Left lung (tissue), 10 donors: ENCODE measurements around the gene ENTR1. TPM values are rescaled to one million over a fixed set of nuclear protein-coding genes. Genes with fewer than 3 reads are reported as not detected.

Experiments
- ATAC-seq: fragments of 200-7000 bp; cut with Tn5 transposase; one replicate; pipeline ENCODE4 v1.9.1; 2020; ENCODE audit warnings: moderate library complexity
- DNase-seq, 4 donors: peaks; one replicate each; pipeline ENCODE4 v3.0.0-alpha.2; 2013 to 2020
- H3K27ac ChIP-seq, 2 donors: fragments of 200-600 bp; sonication (generic) in 1 of 2; one replicate each; pipeline versions ENCODE4 v1.5.0 to v1.8.0; 2020 to 2021
- H3K27me3 ChIP-seq, 2 donors: fragments of 200-600 bp; sonication (generic) in 1 of 2; one replicate each; pipeline versions ENCODE4 v1.5.0 to v1.8.0; 2020 to 2021
- H3K36me3 ChIP-seq, 2 donors: fragments of 200-600 bp; sonication (generic) in 1 of 2; one replicate each; pipeline versions ENCODE4 v1.5.0 to v1.8.0; 2020 to 2021
- H3K4me1 ChIP-seq, 2 donors: fragments of 200-600 bp; one replicate each; pipeline ENCODE4 v1.8.0; 2021
- H3K4me3 ChIP-seq, 2 donors: fragments of 200-600 bp; sonication (generic) in 1 of 2; one replicate each; pipeline versions ENCODE4 v1.5.0 to v1.8.0; 2020 to 2021; ENCODE audit warnings: mild to moderate bottlenecking in 1 of 2
- H3K9me3 ChIP-seq, 2 donors: fragments of 200-600 bp; sonication (generic) in 1 of 2; one replicate each; pipeline versions ENCODE4 v1.5.0 to v1.8.0; 2020 to 2021
- CTCF ChIP-seq, 2 donors: fragments of 200-600 bp; sonication (generic) in 1 of 2; IDR thresholded peaks; one replicate each; pipeline versions ENCODE4 v1.5.0 to v1.8.0; 2021; ENCODE audit warnings: antibody characterized with exemption in 2 of 2
- intact Hi-C, 2 donors: fragments of 100-400 bp; cut with DNase I; formaldehyde crosslinking; loops; one replicate each; pipeline versions ENCODE4 v1.11.2 to v1.14.2; 2022
- polyA plus RNA-seq, 6 donors: library from polyadenylated mRNA; unstranded; fragments of 120-200 nt; gene quantifications; one replicate each; pipeline ENCODE4 v1.2.1, GENCODE V29; 2013; ENCODE audit not compliant: insufficient read length in 6 of 6
- total RNA-seq, 2 donors: library from RNA; stranded (reverse); fragmentation: NEBNext Ultra II Directional; extraction: Animal tissue kit (Norgen Biotek cat#: 25700); gene quantifications; one replicate each; pipeline ENCODE4 v1.2.1, GENCODE V29; 2021
- donor health status: DM: no; HTN: yes; CAD: no.
- donor health status: DM: no; HTN: no; CAD: no.

ENTR1 gene
- total and polyA plus RNA-seq, 8 donors, result 37.8 to 64.5 (median 51.8) TPM

DNA sequence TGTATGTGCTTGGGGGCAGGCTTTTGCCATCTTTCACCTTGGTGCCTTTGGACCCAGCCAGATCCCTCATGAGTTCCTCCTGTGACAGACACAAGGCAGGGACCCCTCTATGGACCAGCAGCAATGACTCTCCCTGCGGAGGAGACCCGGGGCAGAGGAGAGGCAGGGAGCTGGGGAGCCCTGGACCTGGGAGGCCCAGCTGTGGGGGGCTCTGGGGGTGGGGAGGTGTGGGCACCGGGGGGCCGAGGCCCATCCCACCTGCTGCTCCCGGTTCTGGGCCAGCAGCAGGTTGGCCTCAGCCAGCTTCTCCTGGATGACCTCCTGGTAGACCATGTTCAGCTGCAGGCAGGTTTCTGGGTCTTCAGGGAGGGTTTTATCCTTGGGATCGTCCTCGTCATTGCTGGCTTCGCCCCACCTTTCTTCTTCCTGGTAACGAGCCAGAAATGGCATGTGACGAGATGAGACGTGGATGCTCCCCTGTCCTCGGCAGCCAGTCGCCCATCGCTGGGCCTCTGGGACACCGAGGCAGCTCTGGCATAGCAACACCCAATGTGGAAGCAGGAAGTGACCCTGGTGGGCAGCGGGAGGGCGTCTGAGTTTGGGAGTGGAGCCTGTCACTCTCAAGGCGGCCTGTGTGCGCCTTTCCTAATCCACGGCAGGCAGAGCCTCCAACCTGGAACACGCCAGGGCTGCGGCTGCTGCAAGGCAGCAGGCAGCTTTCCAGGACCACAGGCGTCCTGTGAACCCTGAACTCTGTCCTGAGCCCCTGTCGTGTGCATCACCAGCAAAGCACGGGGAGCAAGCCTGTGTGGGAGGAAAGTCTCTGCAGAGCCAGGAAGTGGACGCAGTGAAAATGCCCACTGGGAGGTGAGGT, 14.8 kb downstream of the ENTR1 start:
- TF ChIP-seq CTCF (IDR thresholded peaks at IDR 0.05), result no peak
- no peak for DNase-seq
- ATAC-seq, result no peak
- no peak overlapping the region for H3K27ac ChIP-seq
- H3K4me3 ChIP-seq, result no peak overlapping the region
- intact Hi-C loops, result no loop called here
- no peaks in the 10 kb centered on the region for H3K9me3 ChIP-seq
- H3K27me3 ChIP-seq, result no peaks in the 10 kb centered on the region
- peaks cover 15 to 23% of the 10 kb centered on the region in 2 donors for H3K4me1 ChIP-seq
- H3K36me3 ChIP-seq, result peaks cover 0 to 75% of the 10 kb centered on the region in 2 donors

- Histone ChIP-seq H3K4me3 (no peak overlapping the region), H3K9me3 (no peaks in the 10 kb centered on the region), H3K36me3 (peaks cover 0 to 79% of the 10 kb centered on the region in 2 donors), H3K27me3 (no peaks in the 10 kb centered on the region), H3K4me1 (peaks cover 11 to 18% of the 10 kb centered on the region in 2 donors), H3K27ac (no peak overlapping the region)
- DNase-seq (no peak), ATAC-seq (no peak)
- no peak for TF ChIP-seq CTCF (IDR thresholded peaks at IDR 0.05)
- intact Hi-C loops, result no loop called here
Measured at GRCh38 chr9:136395020-136395340, 15.4 kb downstream of the ENTR1 start.

GRCh38 chr9:136394312-136395019, 15.9 kb downstream of the ENTR1 start:
- no peak for TF ChIP-seq CTCF (IDR thresholded peaks at IDR 0.05)
- H3K4me3 ChIP-seq, result no peak overlapping the region
- DNase-seq (no peak), ATAC-seq (no peak)
- H3K27me3 ChIP-seq, result no peaks in the 10 kb centered on the region
- H3K4me1 ChIP-seq, result peaks cover 9 to 17% of the 10 kb centered on the region in 2 donors
- no peaks in the 10 kb centered on the region for H3K9me3 ChIP-seq
- intact Hi-C loops, result no loop called here
- peaks cover 0 to 84% of the 10 kb centered on the region in 2 donors for H3K36me3 ChIP-seq
- no peak overlapping the region for H3K27ac ChIP-seq

GRCh38 chr9:136393531-136393930, 16.9 kb downstream of the ENTR1 start:
- TF ChIP-seq CTCF (IDR thresholded peaks at IDR 0.05), result no peak
- peaks cover 0 to 93% of the 10 kb centered on the region in 2 donors for H3K36me3 ChIP-seq
- intact Hi-C loops, result no loop called here

More at GRCh38 chr9:136393531-136393930, 16.9 kb downstream of the ENTR1 start:
- Histone ChIP-seq H3K4me1 (peaks cover under 1 to 8% of the 10 kb centered on the region in 2 donors), H3K27me3 (no peaks in the 10 kb centered on the region), H3K4me3 (no peak overlapping the region), H3K9me3 (no peaks in the 10 kb centered on the region), H3K27ac (no peak overlapping the region)
- ATAC-seq (no peak), DNase-seq (no peak)
